ENCODE data around the gene GAK. TPM values are rescaled to one million over a fixed set of nuclear protein-coding genes. Genes with fewer than 3 reads are reported as not detected.
A peak's percentile ranks its signal among the peaks of the same experiment; 100 is the strongest.

Gene GAK
- total RNA-seq, 1 donor from 2014 or later = 86.9 TPM

DNA sequence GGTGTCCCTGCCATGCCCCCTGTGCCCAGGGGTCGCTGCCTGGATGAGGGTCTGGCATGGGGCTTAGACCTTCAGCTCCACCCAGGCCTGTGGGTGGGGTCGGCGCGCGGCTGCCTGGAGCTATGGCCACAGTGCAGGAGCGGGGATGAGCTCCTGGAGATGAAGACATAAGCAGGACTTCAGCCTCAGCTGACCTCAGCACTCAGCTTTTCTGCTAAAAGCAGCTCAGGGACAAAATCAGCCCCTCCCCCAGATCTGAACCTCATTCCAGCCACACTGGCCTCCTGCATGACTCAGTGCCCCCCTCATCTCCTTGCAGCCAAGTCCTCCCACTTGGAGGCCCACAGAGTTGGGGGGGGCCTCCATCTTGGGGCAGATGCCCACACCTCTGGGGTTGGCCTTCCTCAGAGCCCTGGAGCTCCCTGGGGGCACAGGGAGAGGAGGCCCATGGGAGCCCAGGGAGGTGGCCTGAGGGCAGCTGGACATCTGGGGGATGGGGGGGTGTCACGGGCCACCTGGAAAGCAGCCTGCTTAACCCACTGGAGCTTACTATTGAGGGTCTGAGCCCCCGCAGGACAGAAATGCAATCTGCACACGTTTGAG, 86.8 kb downstream of the GAK start:
- Histone ChIP-seq H3K27ac (ENCODE audit: low read depth, low read length) (no peak overlapping the region), H3K9ac (ENCODE audit: low read length) (no peak overlapping the region), H3K79me2 (ENCODE audit: insufficient read depth, low read length) (no peaks in the 10 kb centered on the region), H3K27me3 (ENCODE audit: insufficient read depth, low read length) (no peaks in the 10 kb centered on the region), H3K9me3 (ENCODE audit: insufficient read depth, low read depth, low read length) (no peaks in the 10 kb centered on the region), H3K4me2 (ENCODE audit: low read length) (no peak overlapping the region), H3K36me3 (ENCODE audit: insufficient read depth, low read length) (no peaks in the 10 kb centered on the region), H3K4me3 (ENCODE audit: insufficient read depth, low read depth, low read length) (no peak overlapping the region), H4K20me1 (ENCODE audit: insufficient read depth, low read length) (no peaks in the 10 kb centered on the region), H3K4me1 (ENCODE audit: insufficient read depth, low read length) (peaks cover 10% of the 10 kb centered on the region), H2AFZ (ENCODE audit: low read depth, low read length) (no peak overlapping the region)
- DNase-seq (ENCODE audit: low read depth) = peak; percentile 15
- peaks cover 4% of the 10 kb centered on the region for H3K9me3 Mint-ChIP-seq (ENCODE audit: unreplicated experiment)
- H3K4me3 Mint-ChIP-seq (ENCODE audit: unreplicated experiment) = no peak overlapping the region
- no peak overlapping the region for H3K27ac Mint-ChIP-seq (ENCODE audit: unreplicated experiment)
- TF ChIP-seq, protein P1, sequence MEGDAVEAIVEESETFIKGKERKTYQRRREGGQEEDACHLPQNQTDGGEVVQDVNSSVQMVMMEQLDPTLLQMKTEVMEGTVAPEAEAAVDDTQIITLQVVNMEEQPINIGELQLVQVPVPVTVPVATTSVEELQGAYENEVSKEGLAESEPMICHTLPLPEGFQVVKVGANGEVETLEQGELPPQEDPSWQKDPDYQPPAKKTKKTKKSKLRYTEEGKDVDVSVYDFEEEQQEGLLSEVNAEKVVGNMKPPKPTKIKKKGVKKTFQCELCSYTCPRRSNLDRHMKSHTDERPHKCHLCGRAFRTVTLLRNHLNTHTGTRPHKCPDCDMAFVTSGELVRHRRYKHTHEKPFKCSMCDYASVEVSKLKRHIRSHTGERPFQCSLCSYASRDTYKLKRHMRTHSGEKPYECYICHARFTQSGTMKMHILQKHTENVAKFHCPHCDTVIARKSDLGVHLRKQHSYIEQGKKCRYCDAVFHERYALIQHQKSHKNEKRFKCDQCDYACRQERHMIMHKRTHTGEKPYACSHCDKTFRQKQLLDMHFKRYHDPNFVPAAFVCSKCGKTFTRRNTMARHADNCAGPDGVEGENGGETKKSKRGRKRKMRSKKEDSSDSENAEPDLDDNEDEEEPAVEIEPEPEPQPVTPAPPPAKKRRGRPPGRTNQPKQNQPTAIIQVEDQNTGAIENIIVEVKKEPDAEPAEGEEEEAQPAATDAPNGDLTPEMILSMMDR (IDR thresholded peaks at IDR 0.05; ENCODE audit: insufficient read depth, low read depth, low read length) = no peak
- H3K4me1 Mint-ChIP-seq (ENCODE audit: low read depth, unreplicated experiment) = peaks cover 8% of the 10 kb centered on the region
- no peaks in the 10 kb centered on the region for H3K27me3 Mint-ChIP-seq (ENCODE audit: low read depth, unreplicated experiment)
- H3K36me3 Mint-ChIP-seq (ENCODE audit: low read depth, unreplicated experiment) = peaks cover 13% of the 10 kb centered on the region
- FAIRE-seq = no peak

DNA sequence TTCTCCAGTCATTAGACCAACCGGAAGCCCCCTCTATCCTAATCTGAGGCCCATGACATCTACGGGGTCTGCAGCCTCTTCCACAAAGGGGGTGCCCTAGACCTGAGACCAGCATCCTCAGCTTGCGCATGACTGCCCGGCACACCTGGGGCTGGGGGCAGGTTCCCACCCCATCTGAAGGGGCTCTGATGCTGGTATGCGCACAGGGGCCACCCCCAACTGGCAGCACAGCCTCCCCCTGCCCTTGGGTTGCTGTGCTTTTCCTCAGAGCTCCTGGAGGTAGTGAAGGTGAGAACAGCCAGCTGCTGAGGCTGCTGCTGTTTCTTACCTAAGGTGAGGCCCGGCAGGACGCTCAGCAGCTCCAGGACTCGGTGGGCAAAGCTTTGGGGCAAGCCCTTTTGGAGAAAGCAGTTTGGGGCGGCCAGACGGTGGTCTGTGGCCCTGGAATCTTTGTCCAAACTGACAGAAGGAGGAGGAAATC, 87.3 kb downstream of the GAK start:
- peaks cover 10% of the 10 kb centered on the region for H3K4me1 ChIP-seq (ENCODE audit: insufficient read depth, low read length)
- DNase-seq (ENCODE audit: low read depth) (no peak), FAIRE-seq (no peak)
- H3K36me3 Mint-ChIP-seq (ENCODE audit: low read depth, unreplicated experiment) = peaks cover 13% of the 10 kb centered on the region
- no peaks in the 10 kb centered on the region for H3K79me2 ChIP-seq (ENCODE audit: insufficient read depth, low read length)
- H3K27me3 Mint-ChIP-seq (ENCODE audit: low read depth, unreplicated experiment) = no peaks in the 10 kb centered on the region
- H3K4me2 ChIP-seq (ENCODE audit: low read length) = no peak overlapping the region
- TF ChIP-seq, protein P1 (IDR thresholded peaks at IDR 0.05; ENCODE audit: insufficient read depth, low read depth, low read length) = no peak
- no peak for TF ChIP-seq EZH2 (IDR thresholded peaks at IDR 0.05; ENCODE audit: insufficient read depth, low read length)
- no peak overlapping the region for H3K27ac ChIP-seq (ENCODE audit: low read depth, low read length)
- no peaks in the 10 kb centered on the region for H4K20me1 ChIP-seq (ENCODE audit: insufficient read depth, low read length)
- no peak overlapping the region for H3K27ac Mint-ChIP-seq (ENCODE audit: unreplicated experiment)
- H3K4me3 ChIP-seq (ENCODE audit: insufficient read depth, low read depth, low read length) = no peak overlapping the region
- H3K36me3 ChIP-seq (ENCODE audit: insufficient read depth, low read length) = no peaks in the 10 kb centered on the region
- no peak overlapping the region for H3K9ac ChIP-seq (ENCODE audit: low read length)
- H3K9me3 ChIP-seq (ENCODE audit: insufficient read depth, low read depth, low read length) = no peaks in the 10 kb centered on the region
- peaks cover 4% of the 10 kb centered on the region for H3K9me3 Mint-ChIP-seq (ENCODE audit: unreplicated experiment)
- H3K4me3 Mint-ChIP-seq (ENCODE audit: unreplicated experiment) = no peak overlapping the region
- H3K4me1 Mint-ChIP-seq (ENCODE audit: low read depth, unreplicated experiment) = peaks cover 8% of the 10 kb centered on the region
- no peak overlapping the region for H2AFZ ChIP-seq (ENCODE audit: low read depth, low read length)
- H3K27me3 ChIP-seq (ENCODE audit: insufficient read depth, low read length) = no peaks in the 10 kb centered on the region

DNA sequence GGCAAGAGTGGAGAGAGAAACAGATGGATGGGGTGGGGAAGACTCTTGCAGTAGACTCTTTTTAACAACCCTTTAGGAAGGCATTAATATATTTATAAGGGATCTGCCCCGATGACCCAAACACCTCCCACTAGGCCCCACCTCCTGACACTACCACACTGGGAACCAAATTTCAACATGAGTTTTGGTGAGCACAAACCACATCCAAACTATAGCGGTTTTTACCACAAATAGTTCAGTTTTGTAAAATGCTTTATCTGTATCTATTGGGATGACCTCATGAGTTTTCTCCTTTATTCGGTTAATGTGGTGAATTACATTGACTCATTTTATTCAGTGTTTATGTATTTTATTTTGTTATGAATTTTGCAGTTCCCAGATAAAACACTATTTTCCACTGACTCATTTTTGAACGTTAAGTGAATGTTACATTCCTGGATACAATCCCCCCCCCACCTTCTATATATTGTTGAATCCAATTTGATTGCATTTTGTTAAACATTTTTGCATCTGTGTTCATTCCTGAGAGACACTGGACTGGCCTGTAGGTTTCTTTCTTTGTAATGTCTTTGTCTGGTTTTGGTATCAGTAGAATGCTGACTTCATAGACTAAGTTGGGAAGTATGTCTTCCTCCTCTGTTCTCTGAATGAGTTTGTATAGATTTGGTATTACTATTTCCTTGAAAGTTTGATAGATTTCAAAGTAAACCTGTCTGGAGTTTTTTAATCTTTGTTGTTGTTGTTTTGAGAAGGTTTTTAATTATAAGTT, 92.3 kb downstream of the GAK start:
- H3K4me3 ChIP-seq (ENCODE audit: insufficient read depth, low read depth, low read length) = no peak overlapping the region
- Mint-ChIP-seq H3K27me3 (ENCODE audit: low read depth, unreplicated experiment) (no peaks in the 10 kb centered on the region), H3K9me3 (ENCODE audit: unreplicated experiment) (peaks cover 9% of the 10 kb centered on the region), H3K36me3 (ENCODE audit: low read depth, unreplicated experiment) (peaks cover 17% of the 10 kb centered on the region), H3K27ac (ENCODE audit: unreplicated experiment) (no peak overlapping the region), H3K4me1 (ENCODE audit: low read depth, unreplicated experiment) (peaks cover 3% of the 10 kb centered on the region), H3K4me3 (ENCODE audit: unreplicated experiment) (no peak overlapping the region)
- peaks cover 8% of the 10 kb centered on the region for H3K9me3 ChIP-seq (ENCODE audit: insufficient read depth, low read depth, low read length)
- DNase-seq (ENCODE audit: low read depth) = peak; percentile 24
- H3K27me3 ChIP-seq (ENCODE audit: insufficient read depth, low read length) = no peaks in the 10 kb centered on the region
- no peak for FAIRE-seq
- no peaks in the 10 kb centered on the region for H3K36me3 ChIP-seq (ENCODE audit: insufficient read depth, low read length)
- no peaks in the 10 kb centered on the region for H3K4me1 ChIP-seq (ENCODE audit: insufficient read depth, low read length)
- no peak overlapping the region for H2AFZ ChIP-seq (ENCODE audit: low read depth, low read length)
- H3K27ac ChIP-seq (ENCODE audit: low read depth, low read length) = no peak overlapping the region
- no peaks in the 10 kb centered on the region for H4K20me1 ChIP-seq (ENCODE audit: insufficient read depth, low read length)
- H3K9ac ChIP-seq (ENCODE audit: low read length) = no peak overlapping the region
- H3K4me2 ChIP-seq (ENCODE audit: low read length) = no peak overlapping the region
- no peaks in the 10 kb centered on the region for H3K79me2 ChIP-seq (ENCODE audit: insufficient read depth, low read length)
- TF ChIP-seq, protein P1 (IDR thresholded peaks at IDR 0.05; ENCODE audit: insufficient read depth, low read depth, low read length) = no peak
- TF ChIP-seq EZH2 (IDR thresholded peaks at IDR 0.05; ENCODE audit: insufficient read depth, low read length) = no peak

All from astrocyte (in vitro differentiated cells and primary cell).